Measurements from ENCODE around the gene CNTN3.

GRCh38 chr3:74613060-74613459, 1.4 kb downstream of the CNTN3 start:
- no peak for TF ChIP-seq CTCF (IDR thresholded peaks at IDR 0.05)
- TF ChIP-seq POLR2A (IDR thresholded peaks at IDR 0.05) = no peak

Measured in esophagus squamous epithelium (tissue), 4 donors.